Measurements from ENCODE around the gene CPA2.
"Not testable (repeated sequence)": the region's sequence is repeated elsewhere in the genome, so short reads cannot be mapped to it uniquely, and the experiment has no call there.

The CPA2 gene

GRCh38 chr7:130266258-130266960 lies at the start of gene CPA2:
CPA2 (plus strand) TSS chr7:130266863; CDS start chr7:130266882, 19 bp downstream.
- no peak for DNase-seq (ENCODE audit: low read depth, low spot score)

GRCh38 chr7:130218806-130219620 lies 47.6 kb upstream of the CPA2 start:
- no peak for DNase-seq (ENCODE audit: low read depth, low spot score)

GRCh38 chr7:130219871-130220270 lies 46.8 kb upstream of the CPA2 start:
- no peak for DNase-seq (ENCODE audit: low read depth, low spot score)

- DNase-seq (ENCODE audit: low read depth, low spot score), result no peak
These were observed 44.9 kb upstream of the CPA2 start for GRCh38 chr7:130221746-130222145.

DNA sequence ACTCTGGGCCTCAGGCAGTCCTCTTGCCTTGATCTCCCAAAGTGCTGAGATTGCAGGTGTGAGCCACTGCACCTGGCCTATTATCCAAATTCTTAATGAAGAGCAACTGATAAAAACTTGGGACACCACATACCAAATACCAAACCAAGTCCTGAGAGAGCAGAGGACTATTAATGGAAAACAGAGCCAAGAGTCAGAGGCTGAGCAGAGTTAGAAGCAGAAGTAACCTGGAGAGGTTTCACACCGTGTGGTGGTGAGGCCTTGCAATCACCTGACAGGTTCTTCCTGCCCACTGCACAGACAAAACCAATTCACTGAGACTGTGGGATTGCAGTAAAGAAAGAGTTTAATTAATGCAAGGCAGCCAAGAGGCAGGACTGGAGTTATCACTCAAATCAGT lies 43.0 kb upstream of the CPA2 start:
- no peak for DNase-seq (ENCODE audit: low read depth, low spot score)

GRCh38 chr7:130224210-130224609 lies 42.5 kb upstream of the CPA2 start:
- DNase-seq (ENCODE audit: low read depth, low spot score), result no peak

DNA sequence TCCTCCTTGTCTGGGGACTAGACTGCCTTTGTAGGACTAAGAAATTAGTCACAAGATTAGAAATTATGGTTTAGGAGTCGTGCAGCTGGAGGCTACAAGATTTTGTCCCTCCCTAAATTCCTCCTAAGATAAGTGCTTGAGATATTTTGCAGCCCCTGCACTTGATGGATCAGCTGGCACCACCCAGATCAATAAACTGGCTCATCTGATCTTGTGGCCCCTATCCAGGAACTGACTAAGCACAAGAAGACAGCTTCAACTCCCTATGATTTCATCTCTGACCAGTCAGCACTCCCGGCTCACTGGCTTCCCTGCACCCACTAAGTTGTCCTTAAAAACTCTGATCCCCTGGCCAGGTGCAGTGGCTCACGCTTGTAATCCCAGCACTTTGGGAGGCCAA lies 41.7 kb upstream of the CPA2 start:
- not testable (repeated sequence) for DNase-seq (ENCODE audit: low read depth, low spot score)

DNA sequence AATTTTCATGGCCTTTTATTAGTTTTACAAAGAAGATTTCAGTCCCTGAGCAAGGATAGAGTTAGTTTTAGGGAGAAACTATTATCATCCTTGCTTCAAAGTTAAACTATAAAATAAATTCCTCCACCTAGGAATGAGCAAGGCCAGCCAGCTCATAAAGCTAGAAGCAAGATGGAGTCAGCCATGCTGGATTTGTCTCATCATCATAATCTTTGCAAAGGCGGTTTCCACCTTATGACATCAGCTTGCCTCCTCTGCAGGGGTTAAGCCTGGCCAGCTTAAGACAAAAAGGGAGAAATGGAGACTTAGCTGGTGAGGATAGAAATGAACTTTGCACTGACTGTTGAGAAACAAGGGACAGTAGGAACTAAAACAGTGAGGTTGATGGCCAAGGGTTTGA lies 40.3 kb upstream of the CPA2 start:
- DNase-seq (ENCODE audit: low read depth, low spot score), result no peak

DNA sequence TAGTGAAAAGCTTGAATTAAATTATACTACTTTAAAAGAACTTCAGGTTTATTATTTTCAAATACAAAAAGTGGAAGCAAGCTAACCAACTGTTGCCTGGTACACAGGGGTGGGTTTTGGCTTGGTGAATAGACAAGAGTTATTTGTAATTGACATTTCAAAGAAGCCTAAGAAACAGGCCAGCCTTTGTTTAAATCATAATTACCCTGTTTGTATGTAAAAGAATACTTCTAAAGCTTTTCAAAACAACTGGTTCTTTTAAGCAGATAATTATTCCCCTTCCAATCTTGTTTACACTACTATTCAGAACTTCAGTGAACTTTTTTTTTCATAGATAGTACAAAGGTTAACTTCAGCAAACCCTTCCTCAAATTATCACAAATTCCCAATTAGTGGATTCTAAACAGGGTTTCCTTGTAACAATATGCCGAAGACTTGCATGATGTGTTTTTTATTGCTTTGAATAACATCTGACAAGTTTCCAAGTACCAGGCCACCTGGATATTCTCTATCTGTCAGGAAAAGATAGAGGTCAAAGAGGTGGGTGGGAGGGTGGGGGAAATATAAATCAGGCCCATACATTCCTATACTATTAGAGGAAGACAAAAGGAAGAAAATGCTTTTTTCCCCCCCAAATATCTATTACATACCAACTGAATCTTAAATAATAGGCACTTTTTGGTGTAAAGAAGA lies 38.6 kb upstream of the CPA2 start:
- no peak for DNase-seq (ENCODE audit: low read depth, low spot score)

DNA sequence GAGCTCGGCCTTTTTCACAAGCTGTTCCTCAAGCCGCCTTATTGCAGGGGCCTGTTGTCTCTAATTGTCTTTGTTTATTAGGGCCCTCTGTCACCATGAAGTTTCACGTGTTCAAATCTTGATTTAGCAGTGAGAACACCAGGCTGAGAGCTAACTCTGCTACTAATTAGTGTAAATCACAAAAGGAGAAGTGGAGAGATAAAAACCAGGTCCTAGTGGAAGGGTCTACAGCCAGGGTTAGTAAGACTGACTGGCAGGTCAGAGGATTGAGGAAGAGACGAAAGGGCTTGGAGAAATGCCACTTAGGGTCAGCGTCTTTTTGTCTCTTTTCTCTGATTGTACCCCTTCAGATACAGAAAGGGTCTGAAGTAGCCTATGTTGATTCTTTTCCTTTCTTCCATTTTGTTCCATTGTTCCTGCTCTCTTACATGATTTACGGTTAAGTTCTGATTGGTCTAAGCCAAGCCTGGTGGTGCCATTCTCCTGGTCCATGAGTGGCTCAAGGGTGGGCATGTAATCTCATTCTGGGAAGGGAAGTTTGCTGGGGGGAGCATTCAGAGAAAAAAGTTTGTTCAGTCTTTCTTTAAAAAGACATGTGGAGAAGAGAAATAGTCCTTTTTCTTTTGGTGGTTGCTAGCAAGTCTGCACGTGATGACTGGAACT lies 37.7 kb upstream of the CPA2 start:
- no peak for DNase-seq (ENCODE audit: low read depth, low spot score)

DNA sequence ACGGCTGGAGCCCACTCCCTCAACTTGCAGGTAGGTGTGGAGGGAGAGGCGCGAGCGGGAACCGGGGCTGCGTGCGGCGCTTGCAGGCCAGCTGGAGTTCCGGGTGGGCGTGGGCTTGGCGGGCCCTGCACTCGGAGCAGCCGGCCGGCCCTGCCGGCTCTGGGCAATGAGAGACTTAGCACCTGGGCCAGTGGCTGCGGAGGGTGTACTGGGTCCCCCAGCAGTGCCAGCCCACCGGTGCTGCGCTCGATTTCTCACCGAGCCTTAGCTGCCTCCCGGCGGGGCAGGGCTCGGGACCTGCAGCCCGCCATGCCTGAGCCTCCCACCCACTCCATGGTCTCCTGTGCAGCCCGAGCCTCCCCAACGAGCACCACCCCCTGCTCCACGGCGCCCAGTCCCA lies 36.7 kb upstream of the CPA2 start:
- DNase-seq (ENCODE audit: low read depth, low spot score), result not testable (repeated sequence)

GRCh38 chr7:130231792-130232191 lies 34.9 kb upstream of the CPA2 start:
- no peak for DNase-seq (ENCODE audit: low read depth, low spot score)

GRCh38 chr7:130232209-130232608 lies 34.5 kb upstream of the CPA2 start:
- no peak for DNase-seq (ENCODE audit: low read depth, low spot score)

GRCh38 chr7:130234078-130234477 lies 32.6 kb upstream of the CPA2 start:
- DNase-seq (ENCODE audit: low read depth, low spot score), result no peak

DNA sequence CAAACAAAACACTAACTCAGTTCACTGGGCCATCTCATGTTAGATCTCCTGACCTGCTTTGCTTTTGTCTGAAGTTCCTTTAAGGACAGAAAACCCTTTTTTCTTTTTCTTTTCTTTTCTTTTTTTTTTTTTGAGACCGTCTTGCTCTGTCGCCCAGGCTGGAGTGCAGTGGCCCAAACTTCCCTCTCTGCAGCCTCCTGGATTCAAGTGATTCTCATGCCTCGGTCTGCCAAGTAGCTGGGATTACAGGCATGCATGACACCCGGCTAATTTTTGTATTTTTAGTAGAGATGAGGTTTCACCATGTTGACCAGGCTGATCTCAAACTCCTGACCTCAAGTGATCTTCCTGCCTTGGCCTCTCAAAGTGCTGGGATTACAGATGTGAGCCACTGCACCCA lies 30.3 kb upstream of the CPA2 start:
- not testable (repeated sequence) for DNase-seq (ENCODE audit: low read depth, low spot score)

GRCh38 chr7:130240240-130240639 lies 26.4 kb upstream of the CPA2 start:
- DNase-seq (ENCODE audit: low read depth, low spot score), result no peak

DNA sequence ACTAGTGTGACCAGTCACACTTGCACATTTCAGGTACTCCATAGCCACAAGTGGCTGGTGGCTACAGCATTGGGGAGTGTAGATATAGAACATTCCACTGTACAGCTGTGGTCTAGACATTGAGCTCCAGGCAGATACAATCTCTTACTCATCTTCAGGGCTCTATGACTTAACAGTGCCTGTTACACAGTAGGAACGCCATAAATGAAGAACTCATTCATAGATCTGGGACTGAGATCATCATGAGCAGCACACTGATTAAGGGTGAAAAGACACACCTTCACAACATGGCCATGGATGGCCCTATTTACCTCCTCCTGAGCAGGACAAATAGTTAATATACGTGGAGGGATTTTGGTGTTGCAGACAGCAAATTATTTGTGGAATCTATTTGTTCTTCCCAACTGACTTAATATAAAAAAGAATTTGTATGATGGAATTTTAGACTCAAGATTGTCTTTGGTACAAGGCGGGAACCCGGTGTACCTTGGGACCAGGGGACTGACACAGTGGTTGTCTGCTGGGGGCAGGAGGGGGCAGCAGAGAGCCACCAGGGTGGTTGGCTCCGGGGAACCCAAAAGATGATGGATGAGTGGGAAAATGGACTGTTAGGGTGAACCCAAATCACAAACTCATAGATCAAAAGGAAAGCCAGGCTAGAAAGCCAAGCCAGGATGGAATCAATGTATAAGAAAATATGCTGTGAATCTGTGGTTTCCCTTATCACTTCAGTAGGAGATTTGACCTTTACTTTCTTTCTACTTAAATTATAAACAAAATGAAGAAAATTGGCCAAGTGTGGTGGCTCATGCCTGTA lies 24.3 kb upstream of the CPA2 start:
- DNase-seq (ENCODE audit: low read depth, low spot score), result peak; percentile 59

DNA sequence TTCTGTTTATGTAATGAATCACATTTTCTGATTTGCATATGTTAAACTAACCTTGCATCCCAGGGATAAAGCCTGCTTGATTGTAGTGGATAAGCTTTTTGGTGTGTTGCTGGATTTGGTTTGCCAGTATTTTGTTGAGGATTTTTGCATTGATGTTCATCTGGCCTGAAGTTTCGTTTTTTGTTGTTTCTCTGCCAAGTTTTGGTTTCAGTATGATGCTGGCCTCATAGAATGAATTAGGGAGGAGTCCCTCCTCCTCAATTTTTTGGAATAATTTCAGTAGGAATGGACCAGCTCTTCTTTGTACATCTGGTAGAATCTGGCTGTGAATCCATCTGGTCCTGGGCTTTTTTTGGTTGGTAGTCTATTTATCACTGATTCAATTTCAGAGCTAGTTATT lies 23.2 kb upstream of the CPA2 start:
- DNase-seq (ENCODE audit: low read depth, low spot score), result peak; percentile 11

DNA sequence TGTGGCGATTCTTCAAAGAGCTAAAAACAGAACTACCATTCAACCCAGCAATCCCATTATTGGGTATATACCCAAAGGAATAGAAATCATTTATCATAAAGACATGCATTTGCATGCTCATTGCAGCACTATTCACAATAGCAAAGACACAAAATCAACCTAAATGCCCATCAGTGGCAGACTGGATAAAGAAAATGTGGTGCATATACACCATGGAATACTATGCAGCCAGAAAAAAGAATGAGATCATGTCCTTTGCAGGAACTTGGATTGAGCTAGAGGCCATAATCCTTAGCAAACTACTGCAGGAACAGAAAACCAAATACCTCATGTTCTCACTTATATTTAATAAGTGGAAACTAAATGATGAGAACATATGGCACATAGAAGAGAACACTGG lies 20.2 kb upstream of the CPA2 start:
- DNase-seq (ENCODE audit: low read depth, low spot score), result not testable (repeated sequence)

GRCh38 chr7:130248842-130249241 lies 17.8 kb upstream of the CPA2 start:
- DNase-seq (ENCODE audit: low read depth, low spot score), result not testable (repeated sequence)

GRCh38 chr7:130249626-130250025 lies 17.0 kb upstream of the CPA2 start:
- DNase-seq (ENCODE audit: low read depth, low spot score), result not testable (repeated sequence)
